Adrenal gland (tissue), 5 donors: ENCODE results near the gene LIMA1.

ENCODE experiments used
- POLR2A ChIP-seq, 2 donors: fragments of 450-650 bp; IDR thresholded peaks; one replicate each; pipeline ENCODE4 v1.6.1; 2017; ENCODE audit warnings: antibody characterized with exemption in 2 of 2, mild to moderate bottlenecking in 2 of 2, moderate library complexity in 1 of 2
- TF ChIP-seq, protein P1 (sequence below), 6 experiments: fragments of 450-650 bp in 4 of 6; fragments of 200-600 bp in 2 of 6; sonication (generic) in 1 of 6; IDR thresholded peaks; 1 replicate in 5 of 6; 2 replicates in 1 of 6; pipeline versions ENCODE4 v1.5.1 to v1.8.0; 2016 to 2021; ENCODE audit warnings: antibody characterized with exemption in 6 of 6, mild to moderate bottlenecking in 2 of 6, moderate library complexity in 1 of 6
- donor health status: DM: no; HTN: no; CAD: no.

DNA sequence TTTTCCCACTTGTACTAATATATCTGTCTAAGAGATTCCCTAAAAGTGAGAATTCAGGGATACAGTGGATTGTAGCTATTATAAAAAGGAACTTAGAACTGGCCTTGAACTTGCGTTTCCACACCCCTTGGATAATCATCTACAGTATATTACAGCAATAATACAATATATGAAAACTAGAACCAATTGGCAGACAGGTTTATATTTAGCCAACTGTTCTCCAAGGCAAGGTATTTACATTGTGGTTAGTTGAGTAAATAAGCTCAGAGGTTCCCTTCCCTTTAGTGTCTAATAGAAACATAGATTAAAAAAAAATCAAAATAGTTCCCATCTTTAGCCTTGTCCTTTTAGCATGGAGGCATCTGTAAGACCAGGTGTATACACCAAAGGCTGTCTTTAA, 42.1 kb downstream of the LIMA1 start:
- TF ChIP-seq, protein P1, sequence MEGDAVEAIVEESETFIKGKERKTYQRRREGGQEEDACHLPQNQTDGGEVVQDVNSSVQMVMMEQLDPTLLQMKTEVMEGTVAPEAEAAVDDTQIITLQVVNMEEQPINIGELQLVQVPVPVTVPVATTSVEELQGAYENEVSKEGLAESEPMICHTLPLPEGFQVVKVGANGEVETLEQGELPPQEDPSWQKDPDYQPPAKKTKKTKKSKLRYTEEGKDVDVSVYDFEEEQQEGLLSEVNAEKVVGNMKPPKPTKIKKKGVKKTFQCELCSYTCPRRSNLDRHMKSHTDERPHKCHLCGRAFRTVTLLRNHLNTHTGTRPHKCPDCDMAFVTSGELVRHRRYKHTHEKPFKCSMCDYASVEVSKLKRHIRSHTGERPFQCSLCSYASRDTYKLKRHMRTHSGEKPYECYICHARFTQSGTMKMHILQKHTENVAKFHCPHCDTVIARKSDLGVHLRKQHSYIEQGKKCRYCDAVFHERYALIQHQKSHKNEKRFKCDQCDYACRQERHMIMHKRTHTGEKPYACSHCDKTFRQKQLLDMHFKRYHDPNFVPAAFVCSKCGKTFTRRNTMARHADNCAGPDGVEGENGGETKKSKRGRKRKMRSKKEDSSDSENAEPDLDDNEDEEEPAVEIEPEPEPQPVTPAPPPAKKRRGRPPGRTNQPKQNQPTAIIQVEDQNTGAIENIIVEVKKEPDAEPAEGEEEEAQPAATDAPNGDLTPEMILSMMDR (IDR thresholded peaks at IDR 0.05): no peak
- TF ChIP-seq POLR2A (IDR thresholded peaks at IDR 0.05): no peak
